IPS DF 4.7 (cell line): ENCODE measurements around the gene DPM1.

ENCODE experiments used
- DNase-seq: peaks from one replicate; pipeline ENCODE4 v3.0.0-alpha.2; 2013; ENCODE audit warnings: low spot score; ENCODE audit errors: extremely low read depth

Gene DPM1

DNA sequence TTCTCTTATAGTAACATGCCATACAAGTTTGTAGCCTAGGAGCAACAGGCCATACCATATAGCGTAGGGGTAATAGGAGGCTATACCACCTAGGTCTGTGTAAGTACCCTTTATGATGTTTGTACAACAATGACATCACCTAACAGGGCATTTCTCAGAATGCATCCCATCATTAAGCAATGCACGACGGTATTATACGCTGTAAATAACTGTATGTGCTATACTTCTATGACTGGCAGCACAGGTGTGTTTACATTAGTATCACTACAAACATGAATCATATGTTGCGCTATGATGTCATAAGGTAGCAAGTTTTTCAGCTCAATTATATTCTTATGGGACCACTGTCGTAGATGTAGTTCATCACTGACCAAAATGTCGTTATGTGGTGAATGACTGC lies 58.1 kb downstream of the DPM1 start:
- DNase-seq: no peak

DNA sequence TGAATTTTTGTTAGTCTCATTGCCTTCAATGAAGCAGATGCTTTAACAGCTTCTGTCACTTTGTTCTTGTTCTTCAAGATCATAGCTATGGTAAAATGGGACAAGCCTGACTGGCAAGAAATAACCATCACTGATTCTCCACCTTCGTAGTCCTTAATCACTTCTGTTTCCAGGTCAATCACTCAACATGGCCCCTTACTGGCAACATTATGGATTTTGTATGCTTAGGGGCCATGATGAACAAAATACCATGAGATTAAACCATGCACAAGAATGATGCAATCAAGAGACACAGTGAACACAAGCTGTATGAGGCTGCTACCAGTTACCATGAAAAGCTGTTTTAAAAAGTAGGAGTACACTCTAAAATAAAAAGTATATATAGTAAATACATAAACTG lies 59.9 kb downstream of the DPM1 start:
- no peak for DNase-seq

DNA sequence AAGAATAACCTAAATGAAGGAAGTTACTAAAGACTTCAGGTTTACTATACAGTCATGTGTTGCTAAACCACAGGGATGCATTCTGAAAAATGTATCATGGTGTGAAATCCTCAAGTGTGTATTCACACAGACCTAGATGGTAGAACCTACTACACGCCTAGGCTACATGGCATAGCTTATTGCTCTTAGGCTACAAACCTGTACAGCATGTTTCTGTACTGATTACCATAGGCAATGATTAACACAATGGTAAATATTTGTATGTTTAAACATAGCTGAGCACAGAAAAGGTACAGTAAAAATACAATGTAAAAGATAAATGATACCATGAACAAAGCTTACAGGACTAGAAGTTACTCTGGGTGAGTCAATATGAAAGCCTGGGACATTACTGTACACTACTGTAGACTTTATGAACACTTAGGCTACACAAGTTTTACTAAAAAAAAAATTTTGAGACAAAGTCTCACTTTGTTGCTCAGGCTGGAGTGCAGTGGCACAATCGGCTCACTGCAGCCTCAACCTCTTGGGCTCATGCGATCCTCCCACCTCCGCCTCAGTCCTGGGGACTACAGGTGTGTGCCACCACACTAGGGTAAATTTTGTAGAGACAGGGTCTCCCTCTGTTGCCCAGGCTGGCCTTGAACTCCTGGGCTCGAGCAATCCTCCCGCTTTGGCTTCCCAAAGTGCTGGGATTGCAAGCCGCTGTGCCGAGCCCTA lies 63.1 kb downstream of the DPM1 start:
- no peak for DNase-seq

DNA sequence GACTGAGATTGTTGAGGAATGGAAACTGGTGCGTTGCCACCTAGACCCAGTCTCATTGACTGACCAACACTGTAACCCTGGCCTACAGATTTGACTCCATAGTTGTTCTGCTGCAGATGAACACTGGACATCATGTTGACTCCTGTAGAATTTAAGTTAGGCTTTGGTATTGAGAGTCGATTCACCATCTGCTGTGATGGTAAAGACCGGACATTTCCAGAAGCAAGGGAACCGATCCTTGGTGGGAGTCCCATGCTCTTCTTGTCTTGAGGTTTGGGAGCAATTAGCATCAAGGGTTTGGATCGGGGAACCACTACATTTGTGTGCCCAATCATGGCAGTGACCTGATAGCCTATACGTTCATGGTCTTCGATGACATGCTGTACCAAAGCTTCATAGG lies 64.7 kb downstream of the DPM1 start:
- no peak for DNase-seq

DNA sequence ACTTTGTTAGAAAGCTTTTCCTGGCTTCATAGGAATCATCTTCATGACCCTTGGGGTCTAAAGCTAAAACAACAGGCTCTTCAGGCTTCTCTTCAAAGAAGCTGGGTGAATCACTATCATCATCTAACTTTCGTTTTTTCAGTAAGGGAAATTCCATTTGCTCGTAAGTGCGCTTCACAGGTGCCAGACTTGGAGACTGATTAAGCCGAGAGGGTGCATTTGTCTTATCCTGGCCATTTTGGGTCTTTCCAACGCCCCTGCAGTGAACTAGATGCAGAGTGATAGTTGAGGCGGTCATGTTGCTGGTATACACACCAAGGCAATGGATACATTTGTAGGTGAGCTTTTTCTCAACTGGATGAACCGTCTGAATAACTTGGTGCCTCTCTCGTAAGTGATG lies 65.9 kb downstream of the DPM1 start:
- DNase-seq: no peak

DNA sequence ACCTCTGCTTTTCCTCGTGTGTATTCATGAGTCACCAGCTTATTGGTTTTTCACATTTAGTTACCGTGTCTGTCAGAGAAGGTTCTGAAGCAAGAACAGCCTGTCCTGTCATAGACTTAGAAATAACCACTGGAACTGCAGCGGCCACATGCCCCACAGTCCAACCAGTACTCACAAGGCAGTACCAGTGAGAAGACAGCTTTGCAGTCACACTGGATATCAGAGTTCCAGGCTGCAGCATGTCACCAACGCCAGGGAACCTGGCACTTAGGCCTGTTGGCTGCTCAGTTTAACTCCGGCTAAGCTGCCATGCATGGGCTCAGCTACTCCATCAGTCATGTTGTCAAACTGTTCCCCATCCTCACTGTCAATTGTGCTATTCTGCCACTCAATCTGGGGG lies 67.2 kb downstream of the DPM1 start:
- DNase-seq: no peak

DNA sequence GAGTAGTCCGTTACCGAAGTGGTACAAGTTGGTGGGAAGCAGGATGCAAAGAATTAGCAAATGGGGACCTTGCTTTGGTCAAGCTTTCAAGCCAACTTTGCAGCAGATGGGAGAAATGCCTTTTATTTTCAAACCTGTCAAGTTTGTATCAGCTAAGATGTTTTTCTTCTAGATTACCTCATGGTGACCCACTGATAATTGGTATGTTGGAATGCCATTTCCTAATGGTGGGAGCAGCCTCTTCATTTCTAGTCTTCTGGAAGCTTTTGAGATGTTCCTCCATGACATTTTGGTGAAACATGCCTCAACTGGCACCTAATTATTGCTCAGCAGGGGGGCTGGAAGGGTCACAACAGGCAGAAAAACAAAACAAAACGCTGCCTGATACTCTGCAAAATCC lies 70.8 kb downstream of the DPM1 start:
- DNase-seq: no peak

DNA sequence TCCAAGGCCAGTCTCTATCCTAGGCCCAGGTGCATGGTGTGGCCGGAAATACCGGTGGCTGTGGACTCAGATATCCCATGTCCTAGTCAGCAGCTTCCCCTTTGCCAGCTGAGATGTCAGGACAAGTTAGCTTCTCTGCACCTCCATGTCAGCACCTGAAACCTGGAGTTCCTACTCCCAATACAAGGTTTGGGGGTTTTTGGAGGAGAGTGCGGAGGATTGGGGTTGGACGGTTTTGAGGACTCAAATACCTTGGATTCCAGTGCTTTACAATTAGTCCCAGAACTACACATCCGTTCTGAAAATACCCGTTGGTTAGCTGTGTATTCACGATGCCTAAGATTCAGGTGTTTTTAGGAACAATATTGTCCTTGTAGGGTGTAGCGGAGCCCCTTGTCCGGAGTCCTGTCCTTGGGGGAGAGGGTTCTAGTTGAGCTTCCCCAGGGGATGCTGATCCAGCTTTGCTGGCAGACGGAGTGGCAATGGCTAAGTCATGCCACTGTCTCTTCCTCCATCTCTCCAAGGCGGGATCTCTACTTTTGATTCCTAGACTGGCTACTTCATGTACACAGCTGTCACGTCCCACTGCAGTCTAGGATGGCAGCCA lies 72.0 kb downstream of the DPM1 start:
- no peak for DNase-seq

DNA sequence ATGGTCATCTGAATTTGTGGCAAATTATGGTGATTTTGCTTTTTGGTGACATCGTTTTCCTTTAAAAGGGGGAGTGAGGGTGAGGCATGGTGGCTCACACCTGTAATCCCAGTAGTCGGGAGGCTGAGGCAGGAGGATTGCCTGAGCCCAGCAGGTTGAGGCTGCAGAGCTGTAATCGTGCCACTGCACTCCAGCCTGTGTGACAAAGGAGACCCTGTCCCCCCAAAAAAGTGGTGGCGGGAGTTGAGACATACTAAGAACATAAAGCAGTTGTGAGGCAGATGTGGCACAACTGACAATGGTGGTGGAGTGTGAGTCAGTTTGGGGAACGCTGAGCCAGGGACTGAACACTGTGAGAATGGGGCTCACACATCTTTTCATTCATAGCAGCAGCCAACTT lies 72.6 kb downstream of the DPM1 start:
- DNase-seq: no peak

DNA sequence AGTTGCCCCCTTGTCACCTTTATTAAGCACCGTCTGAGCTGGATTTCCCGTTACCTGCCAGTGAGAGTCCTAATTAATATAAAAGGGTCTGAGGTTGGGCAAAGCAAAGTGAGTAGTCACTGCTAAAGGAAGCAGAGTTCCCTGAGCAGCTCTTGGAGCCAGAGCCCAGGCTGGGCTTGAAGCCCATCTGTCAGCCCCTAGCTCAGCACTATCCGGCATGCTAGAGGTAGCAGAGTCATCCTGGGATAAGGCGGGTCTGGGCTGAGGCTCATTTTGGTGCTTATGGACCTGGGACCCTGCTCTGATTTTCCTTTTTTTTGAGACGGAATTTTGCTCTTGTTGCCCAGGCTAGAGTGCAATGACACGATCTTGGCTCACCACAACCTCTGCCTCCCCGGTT lies 73.3 kb downstream of the DPM1 start:
- DNase-seq: no peak
